HL-60 (cell line): Measurements from ENCODE around the gene PPIL1.

Source experiments
- DNase-seq, 2 experiments: peaks; one replicate each; pipeline ENCODE4 v3.0.0-alpha.2; 2010 to 2020; ENCODE audit warnings: low read depth in 1 of 2, low spot score in 1 of 2
- H3K27ac ChIP-seq: fragments of 250-450 bp; sonication (Bioruptor Pico); replicated peaks from 2 replicates; pipeline ENCODE4 v1.5.1; 2020; ENCODE audit warnings: mild to moderate bottlenecking, moderate library complexity
- H3K27me3 ChIP-seq: fragments of 250-450 bp; sonication (Bioruptor Pico); 2 replicates; pipeline ENCODE4 v1.5.1; 2021; ENCODE audit warnings: mild to moderate bottlenecking, moderate library complexity; ENCODE audit not compliant: insufficient read depth, poor library complexity, severe bottlenecking
- H3K4me3 ChIP-seq: replicated peaks from 2 replicates; pipeline ENCODE4 v1.5.1; 2011; ENCODE audit warnings: mild to moderate bottlenecking, control low read depth, low read length; ENCODE audit not compliant: insufficient read depth
- GABPA ChIP-seq: IDR thresholded peaks from 2 replicates; pipeline ENCODE4 v1.6.1; 2012; ENCODE audit warnings: low read depth
- POLR2AphosphoS5 ChIP-seq: IDR thresholded peaks from 2 replicates; pipeline ENCODE4 v1.6.1; 2012; ENCODE audit warnings: low read depth
- SPI1 ChIP-seq: IDR thresholded peaks from 2 replicates; pipeline ENCODE4 v1.6.1; 2012; ENCODE audit warnings: low read depth, mild to moderate bottlenecking, borderline replicate concordance
- TF ChIP-seq, protein P1 (sequence below): IDR thresholded peaks from 2 replicates; pipeline ENCODE4 v1.6.1; 2012; ENCODE audit warnings: low read depth; ENCODE audit not compliant: insufficient replicate concordance
- TF ChIP-seq, protein P2 (sequence below): IDR thresholded peaks from one replicate; pipeline ENCODE4 v1.5.1; 2011; ENCODE audit warnings: low read length, control low read depth, inconsistent platforms; ENCODE audit not compliant: insufficient read depth

PPIL1 gene

DNA sequence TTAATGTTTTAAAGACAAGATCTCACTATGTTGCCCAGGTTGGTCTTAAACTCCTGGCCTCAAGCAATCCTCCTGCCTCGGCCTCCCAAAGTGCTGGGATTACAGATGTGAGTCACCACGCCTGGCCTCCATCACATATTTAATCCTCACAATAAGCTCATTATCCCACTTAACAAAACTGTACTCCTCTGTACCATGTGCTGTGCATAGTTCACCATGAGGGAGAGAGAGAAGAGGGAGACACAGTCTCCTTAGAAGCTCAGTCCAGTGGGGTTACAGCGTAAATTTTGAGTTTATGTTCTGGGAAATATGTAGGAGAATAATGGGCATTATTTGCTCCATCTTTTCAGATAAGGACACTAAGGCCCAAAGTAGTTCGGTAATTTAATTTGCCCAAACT, 27.5 kb downstream of the PPIL1 start:
- TF ChIP-seq, protein P1, sequence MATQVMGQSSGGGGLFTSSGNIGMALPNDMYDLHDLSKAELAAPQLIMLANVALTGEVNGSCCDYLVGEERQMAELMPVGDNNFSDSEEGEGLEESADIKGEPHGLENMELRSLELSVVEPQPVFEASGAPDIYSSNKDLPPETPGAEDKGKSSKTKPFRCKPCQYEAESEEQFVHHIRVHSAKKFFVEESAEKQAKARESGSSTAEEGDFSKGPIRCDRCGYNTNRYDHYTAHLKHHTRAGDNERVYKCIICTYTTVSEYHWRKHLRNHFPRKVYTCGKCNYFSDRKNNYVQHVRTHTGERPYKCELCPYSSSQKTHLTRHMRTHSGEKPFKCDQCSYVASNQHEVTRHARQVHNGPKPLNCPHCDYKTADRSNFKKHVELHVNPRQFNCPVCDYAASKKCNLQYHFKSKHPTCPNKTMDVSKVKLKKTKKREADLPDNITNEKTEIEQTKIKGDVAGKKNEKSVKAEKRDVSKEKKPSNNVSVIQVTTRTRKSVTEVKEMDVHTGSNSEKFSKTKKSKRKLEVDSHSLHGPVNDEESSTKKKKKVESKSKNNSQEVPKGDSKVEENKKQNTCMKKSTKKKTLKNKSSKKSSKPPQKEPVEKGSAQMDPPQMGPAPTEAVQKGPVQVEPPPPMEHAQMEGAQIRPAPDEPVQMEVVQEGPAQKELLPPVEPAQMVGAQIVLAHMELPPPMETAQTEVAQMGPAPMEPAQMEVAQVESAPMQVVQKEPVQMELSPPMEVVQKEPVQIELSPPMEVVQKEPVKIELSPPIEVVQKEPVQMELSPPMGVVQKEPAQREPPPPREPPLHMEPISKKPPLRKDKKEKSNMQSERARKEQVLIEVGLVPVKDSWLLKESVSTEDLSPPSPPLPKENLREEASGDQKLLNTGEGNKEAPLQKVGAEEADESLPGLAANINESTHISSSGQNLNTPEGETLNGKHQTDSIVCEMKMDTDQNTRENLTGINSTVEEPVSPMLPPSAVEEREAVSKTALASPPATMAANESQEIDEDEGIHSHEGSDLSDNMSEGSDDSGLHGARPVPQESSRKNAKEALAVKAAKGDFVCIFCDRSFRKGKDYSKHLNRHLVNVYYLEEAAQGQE = no peak
- TF ChIP-seq POLR2AphosphoS5 (no peak), SPI1 (no peak), GABPA (no peak)
- TF ChIP-seq, protein P2, sequence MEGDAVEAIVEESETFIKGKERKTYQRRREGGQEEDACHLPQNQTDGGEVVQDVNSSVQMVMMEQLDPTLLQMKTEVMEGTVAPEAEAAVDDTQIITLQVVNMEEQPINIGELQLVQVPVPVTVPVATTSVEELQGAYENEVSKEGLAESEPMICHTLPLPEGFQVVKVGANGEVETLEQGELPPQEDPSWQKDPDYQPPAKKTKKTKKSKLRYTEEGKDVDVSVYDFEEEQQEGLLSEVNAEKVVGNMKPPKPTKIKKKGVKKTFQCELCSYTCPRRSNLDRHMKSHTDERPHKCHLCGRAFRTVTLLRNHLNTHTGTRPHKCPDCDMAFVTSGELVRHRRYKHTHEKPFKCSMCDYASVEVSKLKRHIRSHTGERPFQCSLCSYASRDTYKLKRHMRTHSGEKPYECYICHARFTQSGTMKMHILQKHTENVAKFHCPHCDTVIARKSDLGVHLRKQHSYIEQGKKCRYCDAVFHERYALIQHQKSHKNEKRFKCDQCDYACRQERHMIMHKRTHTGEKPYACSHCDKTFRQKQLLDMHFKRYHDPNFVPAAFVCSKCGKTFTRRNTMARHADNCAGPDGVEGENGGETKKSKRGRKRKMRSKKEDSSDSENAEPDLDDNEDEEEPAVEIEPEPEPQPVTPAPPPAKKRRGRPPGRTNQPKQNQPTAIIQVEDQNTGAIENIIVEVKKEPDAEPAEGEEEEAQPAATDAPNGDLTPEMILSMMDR = no peak
- Histone ChIP-seq H3K27me3 (no peaks in the 10 kb centered on the region), H3K4me3 (no peak overlapping the region), H3K27ac (no peak overlapping the region)
- no peak for DNase-seq

DNA sequence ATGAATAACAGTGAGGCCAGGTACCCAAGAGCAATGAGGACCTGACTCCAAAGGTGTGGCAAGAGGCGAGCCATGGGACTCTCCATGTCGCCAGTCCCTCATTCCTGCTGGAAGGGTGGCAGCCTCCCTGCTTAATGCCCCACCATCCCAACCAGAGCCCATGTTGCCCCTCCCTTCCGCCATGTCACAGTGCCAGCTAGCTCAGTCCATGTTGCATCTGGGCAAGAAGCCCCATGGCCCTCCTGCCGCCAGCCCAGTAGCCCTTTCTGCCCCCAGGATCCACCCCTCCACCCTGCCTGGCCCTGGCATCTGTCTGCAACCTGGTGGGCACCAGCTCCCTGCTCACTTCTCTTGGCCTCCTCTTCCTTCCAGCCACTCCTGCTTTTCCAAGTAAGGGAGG, 29.4 kb downstream of the PPIL1 start:
- Histone ChIP-seq H3K4me3 (no peak overlapping the region), H3K27ac (no peak overlapping the region), H3K27me3 (peaks cover 3% of the 10 kb centered on the region)
- no peak for TF ChIP-seq GABPA
- TF ChIP-seq POLR2AphosphoS5 = no peak
- no peak for DNase-seq

DNA sequence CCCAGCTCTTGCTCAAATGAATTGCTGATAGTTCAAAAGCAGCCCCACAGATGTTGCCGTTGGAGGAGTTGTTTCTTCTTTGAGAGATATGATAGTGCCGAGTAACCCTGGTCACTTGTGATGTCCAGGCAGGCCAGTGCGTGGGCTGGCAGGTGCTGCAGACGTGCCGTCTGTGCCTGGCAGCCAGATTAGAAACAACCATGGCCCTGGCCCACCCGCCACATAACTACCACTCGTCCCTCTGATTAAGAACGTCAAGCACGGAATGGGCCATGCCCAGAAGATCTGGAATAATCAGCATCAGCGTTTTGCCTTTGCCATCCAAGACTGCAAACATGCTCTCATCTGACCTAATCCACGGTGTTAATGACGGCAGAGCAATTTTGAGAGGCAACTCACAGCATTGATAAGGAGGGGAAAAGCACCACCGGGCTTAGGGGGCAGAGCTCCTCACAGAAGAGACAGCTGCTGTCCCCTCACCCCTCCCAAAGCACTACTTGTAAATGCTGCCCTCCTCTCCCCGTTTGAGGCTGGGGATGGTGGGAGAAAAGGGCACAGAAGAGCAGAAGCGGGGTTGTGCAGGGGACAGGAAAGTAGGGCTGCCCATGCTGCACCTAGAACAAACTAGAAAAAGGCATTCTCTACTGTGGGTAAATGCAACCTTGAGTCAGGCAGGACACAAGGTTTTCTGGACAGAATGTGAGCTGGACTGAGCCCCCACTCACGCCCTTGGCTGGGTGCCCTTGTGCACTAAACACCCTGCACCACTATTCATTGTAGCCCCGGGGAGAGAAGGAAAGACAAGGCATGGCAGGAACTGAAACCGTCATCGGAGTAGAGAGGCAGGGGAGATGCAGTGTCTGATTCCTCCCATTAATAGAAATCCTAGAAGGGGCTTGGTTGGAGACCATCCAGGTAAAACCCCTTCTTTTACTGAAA, 30.1 kb downstream of the PPIL1 start:
- no peak overlapping the region for H3K27ac ChIP-seq
- H3K4me3 ChIP-seq = no peak overlapping the region
- TF ChIP-seq POLR2AphosphoS5 = no peak
- TF ChIP-seq, protein P2 = no peak
- DNase-seq = no peak
- peaks cover 5% of the 10 kb centered on the region for H3K27me3 ChIP-seq

DNA sequence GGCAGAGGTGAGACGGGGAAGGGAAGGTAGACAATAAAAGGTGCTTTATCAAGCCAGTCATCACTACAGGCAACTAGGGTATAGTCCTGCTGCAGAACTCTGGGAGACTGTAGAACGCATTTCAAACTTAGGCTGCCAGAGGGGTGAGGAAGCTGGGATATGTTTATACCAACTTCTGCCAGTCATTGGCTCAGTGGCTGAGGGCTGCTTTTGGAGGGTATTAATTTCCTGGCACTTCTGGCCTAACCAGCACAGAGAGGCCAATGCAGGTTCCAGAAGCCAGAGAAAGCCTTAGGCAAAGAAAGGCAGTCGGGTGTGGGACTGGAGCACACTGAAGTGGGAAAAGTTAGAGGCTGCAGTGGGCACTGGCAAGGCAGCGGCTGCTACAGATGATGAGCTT, 31.4 kb downstream of the PPIL1 start:
- Histone ChIP-seq H3K4me3 (no peak overlapping the region), H3K27me3 (peaks cover 17% of the 10 kb centered on the region), H3K27ac (no peak overlapping the region)
- DNase-seq = no peak
- no peak for TF ChIP-seq GABPA

DNA sequence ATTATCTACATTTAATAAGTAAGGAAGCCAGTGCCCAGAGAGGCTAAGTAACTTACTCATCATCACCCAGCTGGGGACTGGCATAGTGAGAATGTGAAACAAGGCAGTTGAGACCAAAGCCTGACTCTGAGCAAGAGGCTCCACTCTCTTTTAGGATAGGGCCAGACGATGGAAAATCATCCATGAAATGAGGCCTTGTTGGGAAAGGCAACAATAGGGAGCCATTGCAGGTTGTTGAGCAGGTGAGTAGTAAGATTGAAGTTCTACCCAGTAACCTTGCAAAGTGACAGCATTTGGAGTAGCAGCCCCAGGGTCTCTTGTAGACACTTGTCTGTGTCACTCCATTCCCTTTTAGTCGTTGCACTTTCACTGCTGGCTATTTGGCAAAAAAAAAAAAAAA, 32.8 kb downstream of the PPIL1 start:
- H3K27ac ChIP-seq = no peak overlapping the region
- TF ChIP-seq, protein P2 = no peak
- TF ChIP-seq, protein P1 = no peak
- TF ChIP-seq GABPA (no peak), POLR2AphosphoS5 (no peak), SPI1 (no peak)
- no peak for DNase-seq
- peaks cover 17% of the 10 kb centered on the region for H3K27me3 ChIP-seq
- no peak overlapping the region for H3K4me3 ChIP-seq
